HG03108 (cell line): ENCODE results near the gene TEX13D.

Experiments used
- ATAC-seq: cut with Tn5 transposase; IDR thresholded peaks from one replicate; pipeline ENCODE4 v1.9.1; 2021; ENCODE audit warnings: moderate library complexity; ENCODE audit not compliant: unreplicated experiment

The TEX13D gene

DNA sequence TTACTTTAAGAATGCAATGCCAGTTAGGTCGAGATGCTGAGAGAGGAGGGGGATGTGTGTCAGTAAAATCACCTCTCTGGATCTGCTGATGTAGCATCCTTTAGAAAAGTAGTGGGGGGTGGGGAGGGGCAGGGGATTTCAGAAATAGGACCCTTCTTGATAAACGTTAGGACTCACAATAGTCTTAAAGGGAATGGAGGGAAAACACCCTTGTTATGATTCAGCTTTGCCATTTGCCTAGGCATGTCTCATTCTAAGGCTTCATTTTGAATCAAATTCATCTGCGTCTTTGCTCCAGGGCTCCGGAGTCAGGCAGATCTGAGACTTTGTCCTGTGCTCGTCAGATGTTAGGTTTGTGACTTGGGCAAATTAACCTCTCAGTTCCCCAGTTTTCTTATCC is 14.8 kb downstream of the TEX13D start:
- ATAC-seq: no peak

DNA sequence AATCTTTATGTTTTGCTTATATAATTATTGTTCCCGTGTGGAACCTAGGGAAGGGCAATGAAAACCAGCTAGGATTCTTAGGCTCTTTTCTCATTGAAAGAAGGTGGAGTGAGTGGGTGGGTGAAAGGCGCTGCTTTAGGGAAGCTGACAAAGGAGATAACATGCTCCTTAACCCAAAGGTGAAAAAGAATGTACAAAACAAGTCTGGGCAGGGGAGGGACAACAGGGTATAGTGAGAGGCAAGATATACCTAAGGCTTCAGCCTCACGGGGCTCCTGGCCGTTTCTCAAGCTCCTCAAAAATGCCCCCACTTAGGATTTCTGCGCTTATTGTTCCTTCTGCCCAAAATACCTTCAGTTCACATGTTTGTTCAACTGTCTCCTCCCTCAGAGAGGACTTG is 15.7 kb downstream of the TEX13D start:
- ATAC-seq: no peak

DNA sequence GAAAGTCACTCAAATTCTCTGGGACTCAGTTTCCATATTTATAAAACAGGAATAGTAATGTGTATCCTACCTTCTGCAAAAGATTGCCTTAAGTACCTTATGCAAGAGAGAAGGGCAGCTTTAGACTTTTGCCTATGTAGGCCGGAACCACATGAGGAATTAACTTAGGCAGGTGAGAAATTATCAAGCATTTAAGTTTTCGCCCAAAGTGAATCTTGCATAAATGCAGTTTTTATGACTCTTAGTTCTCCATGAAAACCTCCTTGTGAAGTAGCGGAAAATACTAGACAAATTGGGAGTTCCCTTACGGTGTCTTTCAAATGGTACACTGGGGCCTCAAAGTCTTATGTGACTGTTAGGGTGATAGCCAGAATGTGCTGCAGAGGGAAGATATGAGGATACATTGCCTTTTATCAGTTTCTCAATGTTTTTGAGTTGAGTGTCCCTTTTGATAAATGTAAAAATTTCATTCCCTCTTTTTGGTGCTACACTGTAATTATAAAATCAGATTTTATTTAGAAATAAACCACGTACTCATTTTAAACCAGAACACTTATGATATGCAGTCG is 16.5 kb downstream of the TEX13D start:
- no peak for ATAC-seq

DNA sequence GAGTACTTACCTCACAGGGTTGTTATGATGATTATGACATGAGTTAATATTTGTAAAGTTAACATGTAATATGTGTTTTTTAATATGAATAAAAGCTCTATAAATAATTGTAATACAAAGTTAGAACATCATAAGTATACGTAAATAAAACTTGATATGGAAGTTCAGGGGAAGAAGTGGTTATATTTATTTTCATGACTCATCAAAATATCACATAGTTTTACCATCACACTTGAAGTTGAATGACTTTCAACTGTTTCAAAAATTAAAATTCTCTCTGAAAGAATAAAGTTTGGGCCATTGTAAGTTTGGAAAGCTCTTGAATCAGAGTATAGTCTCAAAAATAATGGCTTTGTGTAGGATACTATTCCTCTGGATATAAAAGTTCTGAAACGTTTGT is 22.2 kb downstream of the TEX13D start:
- ATAC-seq: no peak

- no peak for ATAC-seq
These were observed 26.4 kb downstream of the TEX13D start for GRCh38 chrX:124358800-124359383.

GRCh38 chrX:124362072-124362471 is 29.6 kb downstream of the TEX13D start:
- ATAC-seq: no peak

GRCh38 chrX:124362761-124363160 is 30.3 kb downstream of the TEX13D start:
- no peak for ATAC-seq

DNA sequence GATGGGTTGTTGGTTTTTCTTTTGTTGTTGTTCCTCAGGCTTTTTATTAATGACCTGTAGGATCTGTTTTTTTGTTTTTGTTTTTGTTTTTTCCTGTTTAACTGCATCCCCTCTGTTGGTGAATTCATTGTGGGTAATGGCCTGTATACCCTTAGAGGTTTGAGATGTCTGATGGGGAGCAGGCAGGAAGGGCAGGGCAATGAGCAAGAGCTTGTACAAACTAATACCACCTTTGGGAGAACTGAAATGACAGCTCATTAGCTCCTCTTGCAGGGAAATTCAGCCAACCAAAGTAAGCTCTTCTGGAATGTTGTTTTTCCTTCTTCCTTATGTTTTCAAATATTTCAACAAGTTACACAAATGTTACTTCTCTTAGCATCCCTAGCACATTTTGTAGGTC is 37.3 kb downstream of the TEX13D start:
- no peak for ATAC-seq

GRCh38 chrX:124373348-124373747 is 40.9 kb downstream of the TEX13D start:
- ATAC-seq: no peak

GRCh38 chrX:124378643-124379042 is 46.2 kb downstream of the TEX13D start:
- ATAC-seq: no peak

- ATAC-seq: no peak
These were observed 50.9 kb downstream of the TEX13D start for GRCh38 chrX:124383354-124383753.

DNA sequence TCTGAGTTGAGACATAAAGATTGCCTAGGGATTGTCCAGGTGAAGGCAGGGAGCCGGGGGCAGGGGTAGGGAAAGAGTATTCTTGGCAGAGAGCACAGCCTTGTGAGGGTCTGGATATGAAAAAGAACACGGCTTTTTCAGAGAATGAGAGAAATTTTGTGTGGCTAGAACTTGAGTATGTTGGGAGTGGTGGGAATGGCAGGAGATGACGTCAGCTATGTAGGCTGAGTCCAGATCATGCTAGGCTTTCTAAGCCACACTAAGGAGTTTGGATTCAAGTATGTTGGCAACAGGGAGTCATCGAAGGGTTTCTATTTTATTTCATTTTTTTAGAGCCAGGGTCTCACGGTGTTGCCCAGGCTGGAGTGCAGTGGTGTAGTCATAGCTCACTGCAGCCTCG is 53.9 kb downstream of the TEX13D start:
- ATAC-seq: no peak
